A549 (cell line): ENCODE measurements around the gene OSBPL2. TPM values are rescaled to one million over a fixed set of nuclear protein-coding genes. Genes with fewer than 3 reads are reported as not detected.

Source experiments
- ATAC-seq, 2 experiments: fragments of 200-7000 bp in 1 of 2; fragments of >200 bp in 1 of 2; cut with Nextera tagmentation in 1 of 2; cut with Tn5 transposase in 1 of 2; 3 replicates each; pipeline versions ENCODE4 v1.8.0 to v1.9.1; 2018 to 2020; ENCODE audit warnings: mild to moderate bottlenecking in 1 of 2, moderate library complexity in 1 of 2
- CTCF ChIA-PET: fragments of 300-600 bp; sonication (Branson Sonifier 250); formaldehyde crosslinking; extraction: SDS; loops from one replicate; lab custom pipeline; 2021; ENCODE audit warnings: antibody characterized with exemption, inconsistent platforms; lab: Yijun Ruan, JAX
- POLR2A ChIA-PET: fragments of 350-600 bp; formaldehyde crosslinking; extraction: SDS; loops from one replicate; lab custom pipeline; 2021; ENCODE audit warnings: antibody characterized with exemption, inconsistent platforms; lab: Yijun Ruan, JAX
- DNase-seq, 2 experiments: peaks; one replicate each; pipeline versions ENCODE4 v3.0.0 to v3.0.0-alpha.2; 2011 to 2016; ENCODE audit warnings: low read depth in 1 of 2, low spot score in 1 of 2
- FAIRE-seq: peaks from 2 replicates; lab custom pipeline; 2011; peaks lifted over from hg19 to GRCh38; lab: Jason Lieb, UNC
- H3K27ac ChIP-seq, 2 experiments: fragments of >200 bp; sonication (Bioruptor Twin); formaldehyde crosslinking; 3 replicates each; pipeline ENCODE4 v1.5.1; 2016 to 2017
- H3K4me1 ChIP-seq: fragments of >200 bp; sonication (Bioruptor Twin); formaldehyde crosslinking; 3 replicates; pipeline ENCODE4 v1.6.1; 2016
- H3K4me2 ChIP-seq: fragments of >200 bp; sonication (Bioruptor Twin); formaldehyde crosslinking; 3 replicates; pipeline ENCODE4 v1.6.1; 2016
- H3K4me3 ChIP-seq: fragments of >200 bp; sonication (Bioruptor Twin); formaldehyde crosslinking; 3 replicates; pipeline ENCODE4 v1.5.1; 2016
- H3K9me3 ChIP-seq: fragments of >200 bp; sonication (Bioruptor Twin); formaldehyde crosslinking; 3 replicates; pipeline ENCODE4 v1.6.1; 2016
- CBX2 ChIP-seq: fragments of 200-600 bp; sonication (generic); IDR thresholded peaks from 2 replicates; pipeline ENCODE4 v1.6.1; 2016; ENCODE audit warnings: low read depth, mild to moderate bottlenecking, borderline replicate concordance
- CBX8 ChIP-seq: fragments of 200-600 bp; sonication (generic); IDR thresholded peaks from 2 replicates; pipeline ENCODE4 v1.6.1; 2016
- CHD2 ChIP-seq: fragments of 150-350 bp; IDR thresholded peaks from 2 replicates; pipeline ENCODE4 v1.6.1; 2014; ENCODE audit warnings: low read length; ENCODE audit not compliant: partially characterized antibody
- EHF ChIP-seq: fragments of 250-450 bp; sonication (Bioruptor Pico); IDR thresholded peaks from 2 replicates; pipeline ENCODE4 v1.5.0; 2020; ENCODE audit warnings: mild to moderate bottlenecking
- GATA3 ChIP-seq: IDR thresholded peaks from 2 replicates; pipeline ENCODE4 v1.6.1; 2012; ENCODE audit warnings: borderline replicate concordance
- HDAC2 ChIP-seq: fragments of 200-600 bp; sonication (generic); IDR thresholded peaks from 2 replicates; pipeline ENCODE4 v1.6.1; 2016
- JUNB ChIP-seq: fragments of >200 bp; sonication (Bioruptor Twin); formaldehyde crosslinking; IDR thresholded peaks from 2 replicates; pipeline ENCODE4 v1.6.1; 2016
- NFE2L2 ChIP-seq: fragments of 150-350 bp; conservative IDR thresholded peaks from 2 replicates; pipeline ENCODE4 v1.6.1; 2014; ENCODE audit warnings: low read length
- NPAS2 ChIP-seq: fragments of 250-450 bp; sonication (Bioruptor Pico); IDR thresholded peaks from 2 replicates; pipeline ENCODE4 v1.8.0; 2022; ENCODE audit warnings: mild to moderate bottlenecking, moderate library complexity, borderline replicate concordance
- POLR2A ChIP-seq: IDR thresholded peaks from 2 replicates; pipeline ENCODE4 v1.6.1; 2012; ENCODE audit warnings: mild to moderate bottlenecking, low read length
- POLR2AphosphoS2 ChIP-seq: conservative IDR thresholded peaks from 2 replicates; pipeline ENCODE4 v1.6.1; 2012; ENCODE audit warnings: low read length, improper control_type of control experiment, inconsistent platforms
- RNF2 ChIP-seq: fragments of 200-600 bp; sonication (generic); IDR thresholded peaks from 2 replicates; pipeline ENCODE4 v1.6.1; 2016; ENCODE audit warnings: low read depth, mild to moderate bottlenecking, antibody characterized with exemption, moderate library complexity, borderline replicate concordance
- SREBF2 ChIP-seq: fragments of 450-650 bp; IDR thresholded peaks from 2 replicates; pipeline ENCODE4 v1.6.1; 2014; ENCODE audit warnings: mild to moderate bottlenecking, moderate library complexity
- TFCP2L1 ChIP-seq: fragments of 250-450 bp; sonication (Bioruptor Pico); IDR thresholded peaks from 2 replicates; pipeline ENCODE4 v1.5.0; 2021; ENCODE audit warnings: mild to moderate bottlenecking
- ZC3H11A ChIP-seq: fragments of 450-650 bp; IDR thresholded peaks from 2 replicates; pipeline ENCODE4 v1.6.1; 2014; ENCODE audit warnings: antibody characterized with exemption, mild to moderate bottlenecking
- WGBS: methylation state at CpG from one replicate; pipeline ENCODE4 v1.1.6; 2017; ENCODE audit errors: missing lambda C conversion rate; 5-methylcytosine and 5-hydroxymethylcytosine counted together
- polyA plus RNA-seq, 4 experiments: library from polyadenylated mRNA; depleted of rRNA in 3 of 4; stranded (reverse); fragments of >200 nt; fragmentation: RNase III in 1 of 4; extraction: RNeasy Plus Mini Kit Qiagen cat#74134 plus additional on column Dnase treatment in 1 of 4; gene quantifications; 2 replicates in 3 of 4; 3 replicates in 1 of 4; pipeline ENCODE4 v1.2.3, GENCODE V29; 2011 to 2017
- TF ChIP-seq, protein P1 (sequence below): fragments of 250-450 bp; sonication (Bioruptor Pico); IDR thresholded peaks from 2 replicates; pipeline ENCODE4 v1.5.0; 2021; ENCODE audit warnings: mild to moderate bottlenecking, moderate library complexity, borderline replicate concordance
- TF ChIP-seq, protein P2 (sequence below): IDR thresholded peaks from 2 replicates; pipeline ENCODE4 v1.6.1; 2012; ENCODE audit warnings: low read depth, borderline replicate concordance
- TF ChIP-seq, protein P3 (sequence below): fragments of 250-450 bp; sonication (Bioruptor Pico); IDR thresholded peaks from 2 replicates; pipeline ENCODE4 v1.5.0; 2020; ENCODE audit warnings: low read depth, mild to moderate bottlenecking, moderate library complexity

OSBPL2 gene
- polyA plus RNA-seq, 2 of the 4 experiments (the other 2 are of a cell fraction) = 14.6 to 14.8 TPM

DNA sequence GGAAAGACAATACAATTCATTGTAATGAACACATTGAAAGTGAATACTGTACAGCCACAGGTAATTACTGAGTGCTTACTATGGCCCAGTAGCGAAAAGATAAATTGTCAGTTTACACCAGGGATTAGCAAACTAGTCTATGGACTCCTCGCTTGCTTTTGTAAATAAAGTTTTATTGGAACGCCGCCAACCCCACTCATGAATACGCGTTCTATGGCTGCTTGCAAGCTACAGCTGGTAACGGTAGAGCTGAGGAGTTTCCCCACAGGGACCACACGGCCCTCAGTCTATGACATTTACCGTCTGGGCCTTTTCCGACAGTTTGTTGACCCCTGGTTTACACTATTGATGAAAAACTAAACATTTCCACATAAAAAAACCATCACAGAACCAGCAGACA lies 104.6 kb downstream of the OSBPL2 start:
- Histone ChIP-seq H3K9me3 (peaks cover 9% of the 10 kb centered on the region), H3K4me3 (no peak overlapping the region), H3K4me1 (no peaks in the 10 kb centered on the region; the same call in 2 of the 3 replicates), H3K4me2 (no peak overlapping the region), H3K27ac (no peak overlapping the region)
- POLR2A ChIA-PET = interaction anchor here (0.6 kb wide), 2 partner anchors 24 to 43 kb away, joined by 3 to 7 read pairs; partner anchors contain the start of gene LAMA5
- ATAC-seq (no peak), FAIRE-seq (no peak), DNase-seq (no peak)
- 87% methylated on average over 10 of the region's 10 CpGs for WGBS
- TF ChIP-seq NPAS2 (CRISPR knock-in tag) (no peak), HDAC2 (no peak)
- CTCF ChIA-PET = interaction anchor here (1.0 to 2.8 kb wide), 4 partner anchors 11 to 40 kb away, joined by 5 to 12 read pairs (median 6); no protein-coding TSS in a partner anchor

DNA sequence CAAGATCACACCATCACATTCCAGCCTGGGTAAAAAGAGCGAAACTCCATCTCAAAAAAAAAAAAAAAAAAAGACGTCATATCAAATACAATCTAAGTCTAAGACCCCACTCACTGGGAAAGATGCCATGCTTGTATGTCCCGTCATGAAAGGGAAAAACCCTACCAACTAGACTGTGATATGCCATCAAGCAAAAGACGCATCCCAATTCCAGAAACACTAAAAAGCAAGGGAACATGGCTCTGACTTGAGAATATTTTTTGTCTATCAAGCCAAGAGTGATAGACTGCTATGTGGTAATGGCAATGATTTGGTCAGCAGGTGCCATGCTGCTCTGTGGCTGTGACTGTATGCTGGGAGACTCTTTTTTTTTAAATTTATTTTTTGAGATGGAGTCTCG lies 105.8 kb downstream of the OSBPL2 start:
- POLR2A ChIA-PET = interaction anchor here (0.6 kb wide), 2 partner anchors 29 to 1749 kb away, joined by 4 read pairs; no protein-coding TSS in a partner anchor
- FAIRE-seq = no peak

DNA sequence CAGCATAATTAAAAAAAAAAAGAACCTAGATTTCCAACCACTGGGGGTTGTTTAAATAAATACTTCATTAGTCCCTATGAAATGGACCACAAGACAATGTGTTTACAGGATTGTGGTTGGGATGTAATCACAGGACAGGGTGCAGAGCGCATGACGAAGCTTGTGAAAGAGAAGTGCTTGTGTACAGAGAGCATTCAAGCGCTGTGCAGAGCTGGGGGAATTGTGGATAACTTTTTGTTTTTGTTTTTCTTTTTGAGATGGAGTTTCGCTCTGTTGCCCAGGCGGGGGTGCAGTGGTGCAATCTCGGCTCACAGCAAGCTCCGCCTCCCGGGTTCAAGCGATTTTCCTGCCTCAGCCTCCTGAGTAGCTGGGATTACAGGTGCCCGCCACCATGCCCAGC lies 106.5 kb downstream of the OSBPL2 start:
- CTCF ChIA-PET = interaction anchor here (0.9 to 2.8 kb wide), 4 partner anchors 16 to 40 kb away, joined by 3 to 12 read pairs (median 4); no protein-coding TSS in a partner anchor
- H3K4me3 ChIP-seq = no peak overlapping the region
- peaks cover 2% of the 10 kb centered on the region for H3K4me1 ChIP-seq
- WGBS = 87% methylated on average over 10 of the region's 10 CpGs
- DNase-seq = no peak
- H3K9me3 ChIP-seq = peaks cover 23% of the 10 kb centered on the region
- ATAC-seq = no peak
- H3K4me2 ChIP-seq = no peak overlapping the region
- POLR2A ChIA-PET = no interaction called here
- no peak for TF ChIP-seq RNF2
- no peak for TF ChIP-seq CBX8
- TF ChIP-seq, protein P1, sequence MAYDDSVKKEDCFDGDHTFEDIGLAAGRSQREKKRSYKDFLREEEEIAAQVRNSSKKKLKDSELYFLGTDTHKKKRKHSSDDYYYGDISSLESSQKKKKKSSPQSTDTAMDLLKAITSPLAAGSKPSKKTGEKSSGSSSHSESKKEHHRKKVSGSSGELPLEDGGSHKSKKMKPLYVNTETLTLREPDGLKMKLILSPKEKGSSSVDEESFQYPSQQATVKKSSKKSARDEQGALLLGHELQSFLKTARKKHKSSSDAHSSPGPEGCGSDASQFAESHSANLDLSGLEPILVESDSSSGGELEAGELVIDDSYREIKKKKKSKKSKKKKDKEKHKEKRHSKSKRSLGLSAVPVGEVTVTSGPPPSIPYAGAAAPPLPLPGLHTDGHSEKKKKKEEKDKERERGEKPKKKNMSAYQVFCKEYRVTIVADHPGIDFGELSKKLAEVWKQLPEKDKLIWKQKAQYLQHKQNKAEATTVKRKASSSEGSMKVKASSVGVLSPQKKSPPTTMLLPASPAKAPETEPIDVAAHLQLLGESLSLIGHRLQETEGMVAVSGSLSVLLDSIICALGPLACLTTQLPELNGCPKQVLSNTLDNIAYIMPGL (CRISPR knock-in tag) = no peak
- no peak for TF ChIP-seq JUNB
- no peak for TF ChIP-seq POLR2A
- TF ChIP-seq TFCP2L1 = no peak
- no peak for TF ChIP-seq CHD2
- no peak for TF ChIP-seq NPAS2 (CRISPR knock-in tag)
- TF ChIP-seq GATA3 = no peak
- TF ChIP-seq SREBF2 = no peak
- no peak for TF ChIP-seq ZC3H11A
- TF ChIP-seq, protein P2, sequence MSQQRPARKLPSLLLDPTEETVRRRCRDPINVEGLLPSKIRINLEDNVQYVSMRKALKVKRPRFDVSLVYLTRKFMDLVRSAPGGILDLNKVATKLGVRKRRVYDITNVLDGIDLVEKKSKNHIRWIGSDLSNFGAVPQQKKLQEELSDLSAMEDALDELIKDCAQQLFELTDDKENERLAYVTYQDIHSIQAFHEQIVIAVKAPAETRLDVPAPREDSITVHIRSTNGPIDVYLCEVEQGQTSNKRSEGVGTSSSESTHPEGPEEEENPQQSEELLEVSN = no peak
- no peak for TF ChIP-seq NFE2L2
- TF ChIP-seq CBX2 = no peak
- TF ChIP-seq POLR2AphosphoS2 = no peak
- TF ChIP-seq, protein P3, sequence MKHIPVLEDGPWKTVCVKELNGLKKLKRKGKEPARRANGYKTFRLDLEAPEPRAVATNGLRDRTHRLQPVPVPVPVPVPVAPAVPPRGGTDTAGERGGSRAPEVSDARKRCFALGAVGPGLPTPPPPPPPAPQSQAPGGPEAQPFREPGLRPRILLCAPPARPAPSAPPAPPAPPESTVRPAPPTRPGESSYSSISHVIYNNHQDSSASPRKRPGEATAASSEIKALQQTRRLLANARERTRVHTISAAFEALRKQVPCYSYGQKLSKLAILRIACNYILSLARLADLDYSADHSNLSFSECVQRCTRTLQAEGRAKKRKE (CRISPR knock-in tag) = no peak
- no peak for FAIRE-seq
- no peak overlapping the region for H3K27ac ChIP-seq

More for the DNA sequence above, 105.8 kb downstream of the OSBPL2 start:
- TF ChIP-seq EHF (CRISPR knock-in tag) (no peak), POLR2AphosphoS2 (0 out of 2 replicates have a peak, but pooled peaks have one; percentile 57)
- WGBS = 96% methylated on average over 5 of the region's 5 CpGs
- Histone ChIP-seq H3K4me1 (no peaks in the 10 kb centered on the region; the same call in 2 of the 3 replicates), H3K4me2 (no peak overlapping the region), H3K27ac (no peak overlapping the region), H3K4me3 (no peak overlapping the region), H3K9me3 (peaks cover 20% of the 10 kb centered on the region)
- CTCF ChIA-PET = interaction anchor here (0.9 to 2.8 kb wide), 7 partner anchors 9 to 39 kb away, joined by 4 to 12 read pairs (median 5); no protein-coding TSS in a partner anchor
- ATAC-seq (no peak), DNase-seq (no peak)

Other genes starting within 250 kb of the OSBPL2 start
- 5.7 and 6.1 TPM in 2 replicates for gene TAF4, start 172.6 kb upstream of the OSBPL2 start, polyA plus RNA-seq (2011; rRNA removed)
- gene TAF4, start 172.6 kb upstream of the OSBPL2 start, polyA plus RNA-seq (2017; fragmentation: RNase III; extraction: RNeasy Plus Mini Kit Qiagen cat#74134 plus additional on column Dnase treatment) = 11.0 to 14.3 TPM (median 12.5 TPM) in 3 replicates
- 18.3 and 22.7 TPM in 2 replicates for gene LSM14B, start 116.0 kb upstream of the OSBPL2 start, polyA plus RNA-seq (2011; rRNA removed)
- 26.5 to 28.1 TPM (median 27.7 TPM) in 3 replicates for gene LSM14B, start 116.0 kb upstream of the OSBPL2 start, polyA plus RNA-seq (2017; fragmentation: RNase III; extraction: RNeasy Plus Mini Kit Qiagen cat#74134 plus additional on column Dnase treatment)
- gene PSMA7, start 95.1 kb upstream of the OSBPL2 start, polyA plus RNA-seq (2011; rRNA removed) = 494 and 562 TPM in 2 replicates
- gene PSMA7, start 95.1 kb upstream of the OSBPL2 start, polyA plus RNA-seq (2017; fragmentation: RNase III; extraction: RNeasy Plus Mini Kit Qiagen cat#74134 plus additional on column Dnase treatment) = 496 to 535 TPM (median 511 TPM) in 3 replicates
- 7.4 and 7.5 TPM in 2 replicates for gene SS18L1, start 94.8 kb upstream of the OSBPL2 start, polyA plus RNA-seq (2011; rRNA removed)
- 12.0 to 13.1 TPM (median 12.9 TPM) in 3 replicates for gene SS18L1, start 94.8 kb upstream of the OSBPL2 start, polyA plus RNA-seq (2017; fragmentation: RNase III; extraction: RNeasy Plus Mini Kit Qiagen cat#74134 plus additional on column Dnase treatment)
- 21.8 and 21.9 TPM in 2 replicates for gene MTG2, start 55.5 kb upstream of the OSBPL2 start, polyA plus RNA-seq (2011; rRNA removed)
- 25.3 to 28.7 TPM (median 25.7 TPM) in 3 replicates for gene MTG2, start 55.5 kb upstream of the OSBPL2 start, polyA plus RNA-seq (2017; fragmentation: RNase III; extraction: RNeasy Plus Mini Kit Qiagen cat#74134 plus additional on column Dnase treatment)
- gene HRH3, start 18.2 kb upstream of the OSBPL2 start, polyA plus RNA-seq (2011; rRNA removed) = not detected in 2 replicates
- not detected in 3 replicates for gene HRH3, start 18.2 kb upstream of the OSBPL2 start, polyA plus RNA-seq (2017; fragmentation: RNase III; extraction: RNeasy Plus Mini Kit Qiagen cat#74134 plus additional on column Dnase treatment)
- 68.9 and 87.9 TPM in 2 replicates for gene ADRM1, start 64.5 kb downstream of the OSBPL2 start, polyA plus RNA-seq (2011; rRNA removed)
- gene ADRM1, start 64.5 kb downstream of the OSBPL2 start, polyA plus RNA-seq (2017; fragmentation: RNase III; extraction: RNeasy Plus Mini Kit Qiagen cat#74134 plus additional on column Dnase treatment) = 121 to 131 TPM (median 130 TPM) in 3 replicates
- 20.4 and 31.6 TPM in 2 replicates for gene LAMA5, start 128.8 kb downstream of the OSBPL2 start, polyA plus RNA-seq (2011; rRNA removed)
- 196 to 212 TPM (median 202 TPM) in 3 replicates for gene LAMA5, start 128.8 kb downstream of the OSBPL2 start, polyA plus RNA-seq (2017; fragmentation: RNase III; extraction: RNeasy Plus Mini Kit Qiagen cat#74134 plus additional on column Dnase treatment)
- gene RPS21, start 148.6 kb downstream of the OSBPL2 start, polyA plus RNA-seq (2011; rRNA removed) = 3,697 and 4,026 TPM in 2 replicates
- 2,862 to 2,938 TPM (median 2,871 TPM) in 3 replicates for gene RPS21, start 148.6 kb downstream of the OSBPL2 start, polyA plus RNA-seq (2017; fragmentation: RNase III; extraction: RNeasy Plus Mini Kit Qiagen cat#74134 plus additional on column Dnase treatment)
- gene CABLES2, start 168.8 kb downstream of the OSBPL2 start, polyA plus RNA-seq (2011; rRNA removed) = 3.9 and 5.0 TPM in 2 replicates
- 5.6 to 7.7 TPM (median 6.6 TPM) in 3 replicates for gene CABLES2, start 168.8 kb downstream of the OSBPL2 start, polyA plus RNA-seq (2017; fragmentation: RNase III; extraction: RNeasy Plus Mini Kit Qiagen cat#74134 plus additional on column Dnase treatment)
- gene RBBP8NL, start 189.0 kb downstream of the OSBPL2 start, polyA plus RNA-seq (2011; rRNA removed) = not detected in 2 replicates
- not detected in 3 replicates for gene RBBP8NL, start 189.0 kb downstream of the OSBPL2 start, polyA plus RNA-seq (2017; fragmentation: RNase III; extraction: RNeasy Plus Mini Kit Qiagen cat#74134 plus additional on column Dnase treatment)
- 0.21 and 0.22 TPM in 2 replicates for gene GATA5, start 237.5 kb downstream of the OSBPL2 start, polyA plus RNA-seq (2011; rRNA removed)
- gene GATA5, start 237.5 kb downstream of the OSBPL2 start, polyA plus RNA-seq (2017; fragmentation: RNase III; extraction: RNeasy Plus Mini Kit Qiagen cat#74134 plus additional on column Dnase treatment) = 0.45 to 0.82 TPM (median 0.72 TPM) in 3 replicates